Stimulated activated CD4-positive, alpha-beta T cell treated with anti-CD3 and anti-CD28 coated beads, TNF-alpha, amount 100 ng/mL, for 24 hours (primary cell): Measurements from ENCODE around the gene FER.
"Not testable (repeated sequence)": the region's sequence is repeated elsewhere in the genome, so short reads cannot be mapped to it uniquely, and the experiment has no call there.

Source experiments
- DNase-seq, 3 experiments: peaks; one replicate each; pipeline ENCODE4 v3.0.0-alpha.2; 2020; ENCODE audit warnings: low read depth in 3 of 3

FER gene

GRCh38 chr5:108747774-108748400 lies at the start of gene FER:
FER (plus strand) TSS chr5:108747897; CDS start chr5:108798183, 50,286 bp downstream.
- DNase-seq, result peak in 1 of 3 experiments; percentile 10

GRCh38 chr5:108700388-108700787 lies 47.3 kb upstream of the FER start:
- DNase-seq, result not testable (repeated sequence)

GRCh38 chr5:108700930-108701329 lies 46.8 kb upstream of the FER start:
- no peak for DNase-seq

- DNase-seq, result no peak
Observed at GRCh38 chr5:108702546-108702945, 45.2 kb upstream of the FER start.

- DNase-seq, result no peak
Observed at GRCh38 chr5:108703313-108703712, 44.4 kb upstream of the FER start.

- no peak for DNase-seq
Observed at GRCh38 chr5:108707141-108707540, 40.6 kb upstream of the FER start.

GRCh38 chr5:108711898-108712297 lies 35.8 kb upstream of the FER start:
- DNase-seq, result no peak

- no peak for DNase-seq
Observed at GRCh38 chr5:108715408-108715807, 32.3 kb upstream of the FER start.

GRCh38 chr5:108720391-108720790 lies 27.3 kb upstream of the FER start:
- DNase-seq, result no peak

GRCh38 chr5:108726446-108727235 lies 21.1 kb upstream of the FER start:
- DNase-seq, result no peak

GRCh38 chr5:108727236-108727650 lies 20.5 kb upstream of the FER start:
- DNase-seq, result no peak

- DNase-seq, result peak in 1 of 3 experiments; percentile 31
Observed at GRCh38 chr5:108727651-108728565, 19.8 kb upstream of the FER start.

- peak in 2 of 3 experiments; percentile 28 to 48 for DNase-seq
Observed at GRCh38 chr5:108728566-108729241, 19.0 kb upstream of the FER start.

- no peak for DNase-seq
Observed at GRCh38 chr5:108729242-108729615, 18.5 kb upstream of the FER start.

- no peak for DNase-seq
Observed at GRCh38 chr5:108730617-108731340, 16.9 kb upstream of the FER start.

GRCh38 chr5:108735790-108736189 lies 11.9 kb upstream of the FER start:
- DNase-seq, result no peak

- DNase-seq, result no peak
Observed at GRCh38 chr5:108736855-108737254, 10.8 kb upstream of the FER start.

GRCh38 chr5:108739376-108739775 lies 8.3 kb upstream of the FER start:
- no peak for DNase-seq

GRCh38 chr5:108739906-108740305 lies 7.8 kb upstream of the FER start:
- no peak for DNase-seq

- no peak for DNase-seq
Observed at GRCh38 chr5:108743319-108743718, 4.4 kb upstream of the FER start.

GRCh38 chr5:108743846-108744245 lies 3.9 kb upstream of the FER start:
- no peak for DNase-seq
